ENCODE measurements around the gene TTC23.
A peak's percentile ranks its signal among the peaks of the same experiment; 100 is the strongest.

TTC23 gene

GRCh38 chr15:99097441-99098410 lies 151.7 kb downstream of the TTC23 start:
- no peak overlapping the region for H3K9ac ChIP-seq (ENCODE audit: low read length)
- H3K4me1 ChIP-seq (ENCODE audit: control insufficient read depth, insufficient read depth, low read length) = peaks cover 12% of the 10 kb centered on the region
- peaks cover 20% of the 10 kb centered on the region for H3K27me3 ChIP-seq (replicated peaks; ENCODE audit: control insufficient read depth, insufficient read depth, low read length)
- DNase-seq (ENCODE audit: low read depth) = no peak
- H3K4me3 ChIP-seq (ENCODE audit: low read length) = no peak overlapping the region
- no peaks in the 10 kb centered on the region for H3K36me3 ChIP-seq (ENCODE audit: control insufficient read depth, insufficient read depth, low read length, severe bottlenecking)
- no peaks in the 10 kb centered on the region for H3K9me3 ChIP-seq (ENCODE audit: control insufficient read depth, low read length)

GRCh38 chr15:99096894-99097426 lies 152.4 kb downstream of the TTC23 start:
- no peaks in the 10 kb centered on the region for H3K36me3 ChIP-seq (ENCODE audit: control insufficient read depth, insufficient read depth, low read length, severe bottlenecking)
- H3K9ac ChIP-seq (ENCODE audit: low read length) = no peak overlapping the region
- no peak overlapping the region for H3K4me3 ChIP-seq (ENCODE audit: low read length)
- no peak for DNase-seq (ENCODE audit: low read depth)
- no peaks in the 10 kb centered on the region for H3K9me3 ChIP-seq (ENCODE audit: control insufficient read depth, low read length)
- H3K4me1 ChIP-seq (ENCODE audit: control insufficient read depth, insufficient read depth, low read length) = peaks cover 4% of the 10 kb centered on the region
- H3K27me3 ChIP-seq (replicated peaks; ENCODE audit: control insufficient read depth, insufficient read depth, low read length) = peaks cover 20% of the 10 kb centered on the region

- H3K4me1 ChIP-seq (ENCODE audit: control insufficient read depth, insufficient read depth, low read length) = no peaks in the 10 kb centered on the region
- DNase-seq (ENCODE audit: low read depth) = no peak
- H3K9ac ChIP-seq (ENCODE audit: low read length) = no peak overlapping the region
- no peaks in the 10 kb centered on the region for H3K9me3 ChIP-seq (ENCODE audit: control insufficient read depth, low read length)
- peaks cover 20% of the 10 kb centered on the region for H3K27me3 ChIP-seq (replicated peaks; ENCODE audit: control insufficient read depth, insufficient read depth, low read length)
- no peaks in the 10 kb centered on the region for H3K36me3 ChIP-seq (ENCODE audit: control insufficient read depth, insufficient read depth, low read length, severe bottlenecking)
- H3K4me3 ChIP-seq (ENCODE audit: low read length) = no peak overlapping the region
These were observed 153.0 kb downstream of the TTC23 start for GRCh38 chr15:99096173-99096893.

- H3K9me3 ChIP-seq (ENCODE audit: control insufficient read depth, low read length) = no peaks in the 10 kb centered on the region
- H3K27me3 ChIP-seq (replicated peaks; ENCODE audit: control insufficient read depth, insufficient read depth, low read length) = peaks cover 20% of the 10 kb centered on the region
- no peak overlapping the region for H3K4me3 ChIP-seq (ENCODE audit: low read length)
- H3K9ac ChIP-seq (ENCODE audit: low read length) = no peak overlapping the region
- no peaks in the 10 kb centered on the region for H3K36me3 ChIP-seq (ENCODE audit: control insufficient read depth, insufficient read depth, low read length, severe bottlenecking)
- no peak for DNase-seq (ENCODE audit: low read depth)
- H3K4me1 ChIP-seq (ENCODE audit: control insufficient read depth, insufficient read depth, low read length) = no peaks in the 10 kb centered on the region
These were observed 153.8 kb downstream of the TTC23 start for GRCh38 chr15:99095626-99096025.

GRCh38 chr15:99092554-99093172 lies 156.7 kb downstream of the TTC23 start:
- Histone ChIP-seq H3K4me1 (ENCODE audit: control insufficient read depth, insufficient read depth, low read length) (no peaks in the 10 kb centered on the region), H3K36me3 (ENCODE audit: control insufficient read depth, insufficient read depth, low read length, severe bottlenecking) (no peaks in the 10 kb centered on the region), H3K4me3 (ENCODE audit: low read length) (no peak overlapping the region), H3K9ac (ENCODE audit: low read length) (no peak overlapping the region), H3K27me3 (replicated peaks; ENCODE audit: control insufficient read depth, insufficient read depth, low read length) (peaks cover 7% of the 10 kb centered on the region), H3K9me3 (ENCODE audit: control insufficient read depth, low read length) (no peaks in the 10 kb centered on the region)
- no peak for DNase-seq (ENCODE audit: low read depth)

- Histone ChIP-seq H3K9ac (ENCODE audit: low read length) (no peak overlapping the region), H3K36me3 (ENCODE audit: control insufficient read depth, insufficient read depth, low read length, severe bottlenecking) (no peaks in the 10 kb centered on the region), H3K9me3 (ENCODE audit: control insufficient read depth, low read length) (no peaks in the 10 kb centered on the region), H3K27me3 (replicated peaks; ENCODE audit: control insufficient read depth, insufficient read depth, low read length) (peaks cover 4% of the 10 kb centered on the region), H3K4me1 (ENCODE audit: control insufficient read depth, insufficient read depth, low read length) (no peaks in the 10 kb centered on the region), H3K4me3 (ENCODE audit: low read length) (no peak overlapping the region)
- DNase-seq (ENCODE audit: low read depth) = no peak
These were observed 158.4 kb downstream of the TTC23 start for GRCh38 chr15:99090938-99091337.

GRCh38 chr15:99090011-99090699 lies 159.2 kb downstream of the TTC23 start:
- DNase-seq (ENCODE audit: low read depth) = no peak
- Histone ChIP-seq H3K4me1 (ENCODE audit: control insufficient read depth, insufficient read depth, low read length) (no peaks in the 10 kb centered on the region), H3K9ac (ENCODE audit: low read length) (no peak overlapping the region), H3K4me3 (ENCODE audit: low read length) (no peak overlapping the region), H3K9me3 (ENCODE audit: control insufficient read depth, low read length) (no peaks in the 10 kb centered on the region), H3K27me3 (replicated peaks; ENCODE audit: control insufficient read depth, insufficient read depth, low read length) (peaks cover 4% of the 10 kb centered on the region), H3K36me3 (ENCODE audit: control insufficient read depth, insufficient read depth, low read length, severe bottlenecking) (no peaks in the 10 kb centered on the region)

- H3K9ac ChIP-seq (ENCODE audit: low read length) = no peak overlapping the region
- H3K4me1 ChIP-seq (ENCODE audit: control insufficient read depth, insufficient read depth, low read length) = no peaks in the 10 kb centered on the region
- H3K4me3 ChIP-seq (ENCODE audit: low read length) = no peak overlapping the region
- no peak for DNase-seq (ENCODE audit: low read depth)
- no peaks in the 10 kb centered on the region for H3K36me3 ChIP-seq (ENCODE audit: control insufficient read depth, insufficient read depth, low read length, severe bottlenecking)
- H3K9me3 ChIP-seq (ENCODE audit: control insufficient read depth, low read length) = peaks cover 5% of the 10 kb centered on the region
- H3K27me3 ChIP-seq (replicated peaks; ENCODE audit: control insufficient read depth, insufficient read depth, low read length) = no peaks in the 10 kb centered on the region
These were observed 161.9 kb downstream of the TTC23 start for GRCh38 chr15:99087405-99087943.

- DNase-seq (ENCODE audit: low read depth) = peak; percentile 19
- no peaks in the 10 kb centered on the region for H3K27me3 ChIP-seq (replicated peaks; ENCODE audit: control insufficient read depth, insufficient read depth, low read length)
- no peaks in the 10 kb centered on the region for H3K4me1 ChIP-seq (ENCODE audit: control insufficient read depth, insufficient read depth, low read length)
- H3K9me3 ChIP-seq (ENCODE audit: control insufficient read depth, low read length) = peaks cover 6% of the 10 kb centered on the region
- no peak overlapping the region for H3K9ac ChIP-seq (ENCODE audit: low read length)
- no peak overlapping the region for H3K4me3 ChIP-seq (ENCODE audit: low read length)
- no peaks in the 10 kb centered on the region for H3K36me3 ChIP-seq (ENCODE audit: control insufficient read depth, insufficient read depth, low read length, severe bottlenecking)
These were observed 163.1 kb downstream of the TTC23 start for GRCh38 chr15:99086327-99086667.
